Stimulated activated CD4-positive, alpha-beta T cell treated with anti-CD3 and anti-CD28 coated beads, Interleukin-15, amount 100 ng/mL, for 48 hours (primary cell): ENCODE data around the gene P4HTM.

Experiments
- DNase-seq, 2 donors: peaks; one replicate each; pipeline ENCODE4 v3.0.0-alpha.2; 2020; ENCODE audit warnings: low read depth in 2 of 2

Gene P4HTM

DNA sequence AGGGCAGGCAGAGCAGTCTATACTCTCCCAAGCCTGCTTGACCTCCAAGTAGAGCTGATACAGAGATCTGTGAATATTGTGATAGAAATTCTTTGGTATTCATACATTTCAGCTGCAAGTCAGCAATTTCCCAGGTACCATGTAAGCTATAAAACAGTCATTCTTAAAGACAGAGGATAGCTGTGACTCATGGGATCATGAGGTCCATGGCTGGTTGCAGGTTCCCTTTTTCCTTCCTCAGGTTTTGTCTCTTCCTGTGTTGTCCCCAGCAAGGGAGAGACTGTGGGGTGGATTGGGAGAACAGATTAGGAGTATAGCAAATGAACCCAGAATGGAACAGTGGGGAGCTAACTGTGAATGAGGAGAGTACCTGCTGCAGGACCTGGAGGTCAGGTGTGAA lies 5.4 kb upstream of the P4HTM start:
- no peak for DNase-seq

DNA sequence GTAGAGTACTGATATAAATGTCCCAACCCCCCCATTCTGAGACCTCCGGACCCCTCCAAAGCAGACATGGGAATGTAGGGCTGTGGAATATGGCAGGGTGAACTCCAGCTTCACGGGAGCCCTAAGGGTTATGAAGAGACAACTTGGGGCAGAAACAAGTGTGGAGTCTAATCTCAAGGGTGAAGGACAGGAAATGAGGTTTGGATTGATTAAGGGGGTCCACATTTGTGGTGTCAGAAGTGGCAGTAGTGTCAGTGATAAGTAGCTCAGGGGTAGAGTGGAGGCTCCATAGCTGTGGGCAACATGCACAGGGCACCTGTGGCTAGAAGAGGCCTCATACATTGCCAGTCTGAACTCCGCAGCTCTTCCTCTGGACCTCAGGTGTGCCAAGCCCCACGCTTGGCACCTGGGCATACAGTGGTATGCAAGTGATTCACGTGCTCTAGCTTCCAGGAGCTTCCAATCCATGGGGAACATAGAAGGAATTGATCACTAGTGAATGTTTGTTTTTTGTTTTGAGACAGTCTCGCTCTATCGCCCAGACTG lies 4.1 kb upstream of the P4HTM start:
- DNase-seq, result no peak

DNA sequence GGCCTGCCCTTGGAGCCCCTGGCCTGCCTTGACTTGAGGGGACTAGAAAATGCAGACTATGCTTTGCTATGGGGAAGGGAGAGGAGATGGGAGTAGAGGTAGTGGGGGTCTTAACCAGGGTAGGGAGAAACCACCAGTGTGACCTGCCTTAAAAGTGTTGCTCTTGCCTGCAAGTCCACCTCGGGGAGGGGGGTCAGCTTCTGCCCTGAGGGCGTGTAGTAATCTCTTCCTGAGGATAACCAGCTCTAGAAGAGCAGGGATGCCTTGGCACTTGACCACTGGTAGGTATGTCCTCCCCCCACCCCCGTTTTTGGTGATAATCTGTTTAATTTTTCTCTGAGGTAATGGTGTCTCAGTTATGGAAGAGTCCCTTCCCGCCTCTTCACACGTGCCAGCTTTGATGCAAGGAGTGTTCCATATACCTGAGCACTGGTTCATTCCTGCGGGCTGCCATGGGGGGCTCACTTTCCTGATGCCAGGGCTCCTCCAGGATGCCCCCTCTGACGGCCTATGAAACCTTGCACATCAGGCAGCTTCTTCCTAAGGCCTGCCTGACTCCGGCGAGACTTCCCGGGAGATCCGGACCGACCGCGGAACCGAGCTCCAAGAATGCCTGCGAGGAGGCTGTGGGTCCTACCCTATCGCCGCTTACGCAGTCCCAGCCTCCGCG lies 780 bp upstream of the P4HTM start:
- DNase-seq, result no peak

DNA sequence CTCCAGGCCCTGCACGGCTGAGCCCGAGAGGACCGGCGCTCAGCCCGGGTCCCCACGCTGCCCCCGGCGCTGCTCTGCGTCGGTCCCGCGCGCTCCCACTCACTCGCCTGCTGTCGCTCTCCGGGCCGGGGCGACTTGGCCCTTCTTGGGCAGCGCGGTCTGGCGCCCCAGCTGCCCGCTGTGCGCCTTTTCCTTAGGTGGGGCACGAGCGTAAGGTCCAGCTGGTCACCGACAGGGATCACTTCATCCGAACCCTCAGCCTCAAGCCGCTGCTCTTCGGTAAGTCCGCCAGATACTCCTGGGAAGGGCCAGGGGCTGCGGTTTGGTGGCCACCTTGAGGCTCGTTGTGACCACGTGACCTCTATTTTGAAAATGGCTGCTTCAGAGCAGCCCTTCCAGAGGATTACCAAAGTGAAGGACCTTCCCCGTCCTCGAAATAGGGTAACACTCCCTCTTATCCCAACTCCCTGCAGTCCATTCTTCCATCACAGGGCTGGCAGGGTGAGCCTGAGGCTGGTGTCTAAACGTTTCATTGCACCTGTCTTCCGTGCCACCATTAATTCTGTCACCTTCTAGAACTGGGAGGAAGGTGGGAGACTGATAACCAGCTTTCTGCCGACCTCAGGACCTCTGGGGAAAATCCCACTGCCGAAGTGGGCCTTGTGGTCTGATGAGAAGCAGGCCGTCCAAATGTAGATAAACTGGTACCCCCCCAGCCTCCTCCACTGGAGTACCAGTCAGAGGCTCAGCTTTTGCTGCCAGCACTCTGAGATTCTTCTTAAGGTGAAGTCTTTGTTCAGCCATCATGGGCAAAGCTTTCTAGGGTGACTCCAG lies 812 bp downstream of the P4HTM start:
- DNase-seq, result no peak

DNA sequence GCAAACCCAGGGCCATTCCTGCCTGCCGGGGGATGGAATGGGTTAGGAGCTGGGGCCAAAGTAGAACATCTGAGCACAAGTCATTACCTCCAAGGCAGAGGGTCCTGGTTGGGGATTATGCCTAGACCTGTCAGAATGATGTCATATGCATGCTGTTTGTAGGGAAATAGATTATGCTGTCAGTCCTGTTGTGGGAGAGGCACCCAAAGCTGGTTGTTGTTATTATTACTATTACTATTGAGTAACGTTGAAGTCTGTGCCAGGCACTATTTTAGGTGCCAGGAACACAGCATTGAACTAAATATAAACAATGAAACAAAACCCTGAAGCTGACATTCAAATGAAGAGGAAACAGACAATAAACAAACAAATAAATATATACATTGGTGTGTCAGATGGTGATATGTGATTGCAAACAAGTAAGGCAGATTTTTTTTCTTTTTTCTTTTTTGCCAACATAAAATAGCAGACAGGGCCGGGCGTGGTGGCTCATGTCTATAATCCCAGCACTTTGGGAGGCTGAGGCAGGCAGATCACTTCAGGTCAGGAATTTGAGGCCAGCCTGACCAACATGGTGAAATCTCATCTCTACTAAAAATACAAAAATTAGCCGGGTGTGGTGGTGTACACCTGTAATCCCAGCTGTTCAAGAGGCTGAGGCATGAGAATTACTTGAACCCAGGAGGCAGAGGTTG lies 2.0 kb downstream of the P4HTM start:
- DNase-seq, result no peak

DNA sequence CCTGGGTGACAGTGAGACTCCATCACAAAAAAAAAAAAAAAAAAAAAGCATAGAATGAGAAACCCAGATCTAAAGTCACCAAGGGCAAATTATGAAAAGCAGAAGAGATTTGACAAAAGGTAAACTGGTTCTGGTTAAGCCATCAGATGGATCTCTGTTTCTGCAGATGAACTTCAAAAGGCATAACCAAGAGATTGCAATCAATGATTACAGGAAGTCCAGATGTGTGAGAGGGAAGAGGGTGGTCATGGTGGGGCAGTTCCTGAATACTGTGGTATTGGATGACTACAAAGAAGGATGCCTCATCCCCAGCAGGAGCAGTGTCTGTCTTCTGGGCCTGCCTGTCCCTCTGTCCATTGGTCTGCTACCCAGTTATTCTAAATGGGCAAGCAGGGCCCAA lies 3.8 kb downstream of the P4HTM start:
- no peak for DNase-seq

DNA sequence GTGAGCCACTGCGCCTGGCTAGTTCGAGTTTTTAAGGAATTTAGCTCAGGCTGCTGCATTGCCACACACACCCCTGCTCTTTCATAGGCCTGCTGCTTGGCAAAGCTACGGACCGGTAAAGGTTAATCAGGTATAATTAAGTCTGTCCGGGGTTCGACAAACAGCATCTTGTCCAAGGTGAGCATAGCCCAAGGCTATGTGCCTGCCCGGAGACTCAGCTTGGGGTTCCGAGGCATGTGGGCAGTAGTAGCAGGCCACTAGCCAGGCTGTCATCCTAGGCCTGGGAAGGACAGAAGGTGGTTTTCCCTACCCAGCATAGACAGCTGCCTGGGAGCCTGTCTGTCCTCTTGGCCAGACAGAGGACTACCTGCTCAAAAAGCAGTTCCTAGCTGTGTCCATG lies 6.6 kb downstream of the P4HTM start:
- no peak for DNase-seq

DNA sequence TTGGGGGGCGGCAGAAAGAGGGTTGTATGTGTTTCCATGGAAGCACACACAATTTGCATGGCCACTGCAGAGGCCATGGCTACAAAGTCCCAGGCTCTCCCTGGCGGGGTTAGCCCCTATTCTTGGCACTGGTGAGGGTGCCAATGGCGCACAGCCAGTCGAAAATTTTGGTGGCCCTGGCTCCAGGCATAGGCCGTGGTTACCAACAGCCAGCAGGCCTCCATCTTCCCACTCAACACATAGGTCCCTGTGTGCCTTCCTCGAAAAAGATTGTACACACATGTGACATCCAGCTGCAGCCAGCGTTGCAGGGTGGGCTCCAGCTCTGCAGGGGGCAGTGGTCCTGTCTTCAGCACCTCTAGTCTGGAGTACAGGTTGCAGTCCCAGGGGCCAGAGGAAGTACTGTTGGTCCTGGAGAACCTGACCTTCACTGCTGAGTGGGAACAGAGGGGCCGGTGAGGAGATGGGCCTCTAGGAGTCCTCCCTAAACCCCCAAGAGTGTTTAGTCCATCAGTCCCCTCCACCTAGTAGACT lies 7.1 kb downstream of the P4HTM start:
- DNase-seq, result no peak

DNA sequence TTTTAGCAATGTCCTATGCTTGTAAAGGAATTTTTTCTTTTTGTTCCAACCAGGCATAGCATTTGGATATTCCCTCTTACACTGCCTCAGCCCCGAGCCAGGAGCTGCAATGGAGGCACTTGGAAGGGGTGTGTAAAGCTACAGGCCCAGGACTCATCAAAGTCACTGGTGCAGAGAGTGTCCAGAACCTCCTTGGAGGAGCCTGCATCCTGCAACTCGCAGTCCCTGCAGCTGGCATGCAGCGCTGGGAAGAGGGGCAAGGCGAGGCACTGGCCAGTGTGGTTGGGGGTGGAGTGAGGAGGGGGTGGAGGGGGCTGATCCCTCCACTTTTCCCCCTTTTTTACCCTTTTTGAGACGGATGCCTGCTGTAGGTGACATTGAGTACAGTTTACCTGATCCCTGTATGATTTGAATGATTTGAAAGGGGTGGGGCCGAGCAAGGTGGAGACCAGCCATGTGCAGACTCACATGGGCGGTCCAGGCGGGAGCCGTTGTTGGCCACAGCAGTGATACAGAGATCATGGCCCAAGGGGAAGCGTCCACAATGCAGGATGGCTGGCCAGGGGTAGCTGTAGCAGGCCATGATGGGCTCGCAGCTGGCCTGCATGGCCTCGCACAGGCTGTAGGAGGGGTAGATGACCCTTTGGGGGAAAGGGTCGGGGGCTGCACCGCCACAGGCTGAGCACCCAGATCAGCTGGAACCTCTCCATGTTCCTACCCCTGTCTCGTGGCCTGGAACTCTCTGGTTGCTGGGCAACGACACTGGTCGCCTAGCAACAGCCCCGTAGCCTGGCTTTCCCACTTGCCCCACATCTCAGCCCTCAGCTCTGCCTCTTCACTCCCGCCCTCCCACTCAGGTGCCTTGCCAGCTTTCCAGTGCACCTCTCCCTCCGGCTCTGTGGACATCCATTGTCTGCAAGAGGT lies 7.9 kb downstream of the P4HTM start:
- no peak for DNase-seq

DNA sequence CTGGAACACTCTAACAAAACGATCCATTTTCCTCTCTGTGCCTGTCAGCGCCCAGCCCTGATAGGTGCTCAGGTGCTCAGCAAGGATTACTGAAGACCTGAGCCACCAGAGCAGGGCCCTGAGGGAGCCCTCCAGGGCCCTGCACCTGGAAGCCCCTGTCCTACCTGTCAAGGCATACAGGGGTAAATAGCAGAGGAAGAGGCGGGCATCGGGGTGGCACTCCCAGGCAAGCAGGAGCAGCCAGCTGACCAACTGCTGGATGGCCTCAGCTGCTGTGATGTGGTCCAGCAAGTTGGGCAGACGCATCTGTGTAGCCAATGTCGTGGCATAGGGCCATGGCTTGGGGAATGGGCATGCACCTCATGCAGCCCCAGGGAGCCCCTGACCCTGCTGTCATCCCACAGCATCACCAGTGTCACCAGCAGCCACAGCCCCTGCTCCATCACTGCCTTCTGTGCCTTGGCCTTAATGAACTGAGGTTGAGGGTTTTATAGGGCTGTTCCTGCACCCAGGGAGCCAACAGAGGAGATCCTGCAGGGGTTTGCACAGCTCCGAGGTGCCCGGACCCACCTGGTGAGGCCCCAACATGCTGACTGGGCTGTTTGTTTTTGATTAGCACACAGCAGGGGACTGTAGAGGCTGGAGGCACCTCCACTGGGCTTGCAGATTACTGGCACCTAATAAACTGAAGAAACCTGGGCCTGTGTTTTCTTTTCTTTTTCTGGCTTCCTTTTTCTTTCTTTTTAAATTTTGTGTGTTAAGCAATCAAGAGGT lies 9.2 kb downstream of the P4HTM start:
- no peak for DNase-seq

DNA sequence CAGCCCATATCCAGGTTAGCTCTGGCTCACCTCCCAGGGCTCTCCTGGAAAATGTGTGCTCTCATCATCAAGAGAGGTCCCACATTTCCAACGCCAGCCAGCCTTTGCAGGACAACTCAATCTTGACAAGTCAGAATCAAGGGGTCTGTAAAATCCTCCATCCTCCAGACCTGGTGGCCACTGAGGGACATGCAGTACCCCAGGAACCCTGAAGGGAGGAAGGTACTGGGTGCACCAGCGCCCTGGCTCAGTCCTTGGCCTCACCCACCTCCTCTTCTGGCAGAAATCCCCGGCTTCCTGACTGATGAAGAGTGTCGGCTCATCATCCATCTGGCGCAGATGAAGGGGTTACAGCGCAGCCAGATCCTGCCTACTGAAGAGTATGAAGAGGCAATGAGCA lies 11.1 kb downstream of the P4HTM start:
- DNase-seq, result no peak

DNA sequence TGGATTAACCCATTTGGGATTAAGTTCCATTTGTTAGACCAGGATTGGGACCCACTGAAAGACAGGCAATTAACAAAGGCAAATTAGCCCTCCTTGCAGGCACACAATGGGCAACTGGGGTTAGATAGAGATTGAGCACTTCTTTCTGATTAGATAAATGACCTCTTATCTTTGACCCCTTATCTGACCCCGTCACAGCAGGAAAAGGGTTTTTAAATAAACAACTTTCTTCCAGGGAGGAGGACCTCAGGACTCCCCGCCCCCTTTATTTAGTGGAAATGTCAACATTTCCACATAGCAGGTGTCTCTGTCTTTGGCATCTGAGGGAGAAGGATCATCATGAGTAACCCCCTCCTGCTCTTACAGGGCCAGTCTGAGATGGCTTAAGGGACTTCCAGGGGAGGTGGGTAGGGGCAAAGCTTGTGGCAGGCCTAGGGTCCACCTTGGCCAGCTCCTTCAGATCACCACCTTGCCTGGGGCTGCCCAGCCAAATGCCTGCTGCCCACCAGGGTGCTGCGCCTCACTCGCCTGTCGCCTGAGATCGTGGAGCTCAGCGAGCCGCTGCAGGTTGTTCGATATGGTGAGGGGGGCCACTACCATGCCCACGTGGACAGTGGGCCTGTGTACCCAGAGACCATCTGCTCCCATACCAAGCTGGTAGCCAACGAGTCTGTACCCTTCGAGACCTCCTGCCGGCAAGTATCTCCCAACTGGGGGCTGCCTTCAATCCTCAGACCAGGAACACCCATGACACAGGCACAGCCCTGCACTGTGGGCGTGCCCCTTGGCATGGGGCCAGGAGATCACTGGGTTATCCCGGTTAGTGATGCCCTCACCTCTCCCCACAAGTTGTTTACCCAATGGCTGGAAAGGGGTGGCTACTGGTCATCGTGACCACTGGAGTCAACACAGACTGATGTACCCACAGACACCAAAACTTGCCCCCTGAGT lies 14.6 kb downstream of the P4HTM start:
- no peak for DNase-seq

DNA sequence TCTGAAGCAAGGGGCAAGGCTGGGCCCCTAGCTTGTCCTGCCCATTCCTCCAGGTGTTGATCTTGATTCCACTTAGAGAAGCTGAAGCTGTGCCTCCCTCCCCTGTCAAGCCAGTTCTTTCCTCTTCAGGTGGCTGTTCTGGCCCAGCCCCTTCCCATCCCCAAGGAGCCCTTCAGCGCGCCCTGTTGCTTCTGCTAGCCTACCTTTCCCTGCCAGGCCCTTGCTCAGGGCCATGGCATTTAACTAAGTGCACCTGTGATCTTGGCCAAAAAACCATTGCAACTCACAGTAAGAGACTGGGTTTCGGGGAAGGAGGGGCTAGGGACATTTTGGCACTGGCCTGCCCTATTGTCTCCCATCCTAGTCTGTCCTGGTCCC lies 15.3 kb downstream of the P4HTM start:
- DNase-seq, result no peak

DNA sequence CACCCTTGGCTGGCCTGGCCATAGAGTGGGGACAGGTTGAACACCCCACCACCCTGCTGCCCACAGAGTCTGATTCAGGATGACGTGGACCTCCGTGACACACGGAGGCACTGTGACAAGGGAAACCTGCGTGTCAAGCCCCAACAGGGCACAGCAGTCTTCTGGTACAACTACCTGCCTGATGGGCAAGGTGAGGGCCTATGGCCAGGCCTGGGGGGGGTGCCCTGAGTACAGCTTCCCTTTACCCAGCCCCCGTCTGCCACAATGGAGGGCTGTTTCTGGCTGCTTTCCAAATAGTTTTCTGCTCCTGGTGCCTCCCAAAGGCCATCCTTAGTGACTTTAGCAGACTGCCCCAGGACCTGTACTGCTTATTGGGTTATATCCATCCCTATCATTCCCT lies 16.0 kb downstream of the P4HTM start:
- DNase-seq, result no peak

DNA sequence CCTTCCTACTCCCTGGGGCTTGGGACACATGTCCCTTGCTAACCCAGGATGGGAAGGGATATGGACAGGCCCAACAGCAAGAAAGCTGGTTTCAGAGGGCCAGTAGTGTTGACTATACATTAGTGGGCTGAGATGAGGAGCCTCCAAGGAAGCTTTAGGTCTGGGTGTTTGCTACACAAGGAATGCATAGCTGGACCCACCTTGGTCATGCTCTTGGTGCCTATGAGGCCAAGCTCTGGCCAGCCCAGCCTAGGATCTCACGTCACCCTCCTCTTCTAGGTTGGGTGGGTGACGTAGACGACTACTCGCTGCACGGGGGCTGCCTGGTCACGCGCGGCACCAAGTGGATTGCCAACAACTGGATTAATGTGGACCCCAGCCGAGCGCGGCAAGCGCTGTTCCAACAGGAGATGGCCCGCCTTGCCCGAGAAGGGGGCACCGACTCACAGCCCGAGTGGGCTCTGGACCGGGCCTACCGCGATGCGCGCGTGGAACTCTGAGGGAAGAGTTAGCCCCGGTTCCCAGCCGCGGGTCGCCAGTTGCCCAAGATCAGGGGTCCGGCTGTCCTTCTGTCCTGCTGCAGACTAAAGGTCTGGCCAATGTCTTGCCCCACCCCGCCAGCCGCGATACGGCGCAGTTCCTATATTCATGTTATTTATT lies 16.5 kb downstream of the P4HTM start:
- no peak for DNase-seq

DNA sequence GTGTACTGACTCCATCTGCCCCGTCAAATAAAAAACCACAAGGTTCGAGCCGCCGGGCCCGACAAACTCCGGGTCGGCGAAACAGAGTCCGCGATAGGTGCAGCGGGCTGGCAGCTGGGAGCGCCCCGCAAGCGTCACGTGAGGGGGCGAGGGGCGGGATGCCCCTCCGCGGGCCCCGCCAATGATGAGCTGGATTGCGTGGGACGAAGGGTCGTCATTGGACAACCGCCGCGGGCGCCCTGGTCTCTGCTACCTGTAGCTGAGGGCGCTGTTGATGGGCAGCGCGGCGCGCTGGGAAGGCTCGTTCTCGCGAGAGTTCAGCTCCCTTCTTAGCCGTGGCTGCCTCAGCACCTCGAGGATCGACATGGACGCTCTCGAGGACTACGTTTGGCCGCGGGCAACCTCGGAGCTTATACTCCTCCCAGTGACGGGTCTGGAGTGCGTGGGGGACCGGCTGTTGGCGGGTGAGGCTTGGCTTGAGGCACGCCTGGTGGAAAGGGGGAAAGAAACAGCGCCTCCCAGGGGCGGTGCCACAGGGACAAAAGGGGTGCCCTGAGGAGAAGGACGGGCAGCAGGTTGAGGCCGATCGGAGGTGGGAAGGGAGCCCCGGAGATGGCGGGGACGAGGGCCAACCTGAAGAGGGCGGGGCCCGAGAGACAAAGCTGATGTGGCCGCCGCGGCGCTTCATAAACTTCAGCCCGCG lies 17.2 kb downstream of the P4HTM start, which contains the start of gene WDR6:
TSS of gene WDR6 (plus strand) at position 324 of the 703 bp plus-strand sequence. CDS start at position 365, 41 bp downstream.
- peak; percentile 98 for DNase-seq

DNA sequence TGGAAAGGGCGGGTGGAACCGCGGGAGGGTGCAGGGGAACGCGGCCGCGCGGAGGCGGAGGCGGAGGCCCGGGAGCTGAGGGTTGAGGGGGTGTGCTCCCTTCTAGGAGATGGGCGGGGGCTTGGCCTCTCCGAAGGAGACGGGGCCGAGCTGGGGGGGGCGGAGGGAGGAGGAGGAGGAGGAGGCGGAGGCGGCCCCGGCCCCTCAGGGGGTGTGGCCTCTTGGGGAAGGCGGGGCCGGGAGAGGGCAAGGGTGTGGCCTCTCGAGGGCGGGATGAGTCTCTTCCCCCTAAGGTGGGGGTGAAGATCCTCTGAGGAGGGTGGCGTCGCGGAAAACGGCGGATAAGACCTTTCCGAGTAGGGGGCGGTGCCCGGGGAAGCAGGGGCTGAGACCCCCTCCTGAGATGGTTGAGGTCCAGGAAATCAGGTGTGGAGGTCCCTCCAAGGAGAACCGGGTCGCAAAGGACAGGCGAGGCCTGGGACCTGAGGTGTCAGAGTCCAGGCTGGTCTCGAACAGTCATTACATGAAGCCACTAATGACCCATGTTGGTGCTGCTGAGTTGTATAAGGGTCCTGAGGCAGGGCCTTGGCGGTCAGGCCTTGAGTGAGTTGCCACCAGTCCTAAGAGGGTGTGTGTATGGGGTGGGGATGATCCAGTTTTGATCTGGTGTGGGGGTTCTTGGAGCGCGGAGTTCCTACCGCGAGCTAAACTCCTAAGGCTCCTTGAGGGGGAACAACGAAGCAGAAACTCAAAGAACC lies 17.9 kb downstream of the P4HTM start:
- peak; percentile 82 to 87 for DNase-seq
